Astrocyte (in vitro differentiated cells and primary cell): ENCODE measurements around the gene SNX2. TPM values are rescaled to one million over a fixed set of nuclear protein-coding genes. Genes with fewer than 3 reads are reported as not detected.
"Not testable (repeated sequence)": the region's sequence is repeated elsewhere in the genome, so short reads cannot be mapped to it uniquely, and the experiment has no call there.

Source experiments
- DNase-seq: peaks from one replicate; pipeline ENCODE4 v3.0.0-alpha.2; 2010; ENCODE audit warnings: low read depth
- FAIRE-seq: peaks from 2 replicates; lab custom pipeline; 2011; peaks lifted over from hg19 to GRCh38; lab: Jason Lieb, UNC
- H2AFZ ChIP-seq: 2 replicates; pipeline ENCODE4 v1.6.0; 2012; ENCODE audit warnings: low read depth, low read length, inconsistent platforms
- H3K27ac ChIP-seq: 2 replicates; pipeline ENCODE4 v1.5.1; 2011; ENCODE audit warnings: low read depth, low read length, inconsistent platforms
- H3K27me3 ChIP-seq: 2 replicates; pipeline ENCODE4 v1.6.0; 2011; ENCODE audit warnings: low read length, inconsistent platforms; ENCODE audit not compliant: insufficient read depth
- H3K36me3 ChIP-seq: 2 replicates; pipeline ENCODE4 v1.5.1; 2011; ENCODE audit warnings: low read length, inconsistent platforms; ENCODE audit not compliant: insufficient read depth
- H3K4me1 ChIP-seq: 2 replicates; pipeline ENCODE4 v1.5.1; 2011; ENCODE audit warnings: low read length, inconsistent platforms; ENCODE audit not compliant: insufficient read depth
- H3K4me2 ChIP-seq: 2 replicates; pipeline ENCODE4 v1.6.0; 2012; ENCODE audit warnings: low read length, inconsistent platforms
- H3K4me3 ChIP-seq: 2 replicates; pipeline ENCODE4 v1.5.1; 2011; ENCODE audit warnings: low read depth, mild to moderate bottlenecking, low read length, inconsistent platforms; ENCODE audit not compliant: insufficient read depth
- H3K79me2 ChIP-seq: 2 replicates; pipeline ENCODE4 v1.6.0; 2012; ENCODE audit warnings: mild to moderate bottlenecking, low read length, inconsistent platforms; ENCODE audit not compliant: insufficient read depth
- H3K9ac ChIP-seq: 2 replicates; pipeline ENCODE4 v1.6.0; 2012; ENCODE audit warnings: mild to moderate bottlenecking, low read length, inconsistent platforms
- H3K9me3 ChIP-seq: 2 replicates; pipeline ENCODE4 v1.5.1; 2012; ENCODE audit warnings: low read depth, mild to moderate bottlenecking, low read length, inconsistent platforms; ENCODE audit not compliant: insufficient read depth
- H4K20me1 ChIP-seq: 2 replicates; pipeline ENCODE4 v1.6.0; 2012; ENCODE audit warnings: low read length, inconsistent platforms; ENCODE audit not compliant: insufficient read depth
- H3K27ac Mint-ChIP-seq: one replicate; pipeline ENCODE4 v1.8.0; 2021; ENCODE audit warnings: mild to moderate bottlenecking, mixed read lengths; ENCODE audit not compliant: unreplicated experiment
- H3K27me3 Mint-ChIP-seq: one replicate; pipeline ENCODE4 v1.8.0; 2021; ENCODE audit warnings: low read depth, mixed read lengths; ENCODE audit not compliant: unreplicated experiment
- H3K36me3 Mint-ChIP-seq: one replicate; pipeline ENCODE4 v1.8.0; 2021; ENCODE audit warnings: low read depth, mixed read lengths; ENCODE audit not compliant: unreplicated experiment
- H3K4me1 Mint-ChIP-seq: one replicate; pipeline ENCODE4 v1.8.0; 2021; ENCODE audit warnings: low read depth, mixed read lengths; ENCODE audit not compliant: unreplicated experiment
- H3K4me3 Mint-ChIP-seq: one replicate; pipeline ENCODE4 v1.8.0; 2021; ENCODE audit warnings: mild to moderate bottlenecking, moderate library complexity, mixed read lengths; ENCODE audit not compliant: unreplicated experiment
- H3K9me3 Mint-ChIP-seq: one replicate; pipeline ENCODE4 v1.8.0; 2021; ENCODE audit warnings: mild to moderate bottlenecking, mixed read lengths; ENCODE audit not compliant: unreplicated experiment
- EZH2 ChIP-seq: IDR thresholded peaks from 2 replicates; pipeline ENCODE4 v1.6.1; 2012; ENCODE audit warnings: mild to moderate bottlenecking, low read length, inconsistent platforms; ENCODE audit not compliant: insufficient read depth
- total RNA-seq: library from RNA; stranded (reverse); gene quantifications from 2 replicates; pipeline ENCODE4 v1.2.1, GENCODE V29; 2021
- TF ChIP-seq, protein P1 (sequence below): IDR thresholded peaks from 2 replicates; pipeline ENCODE4 v1.5.1; 2011; ENCODE audit warnings: low read depth, mild to moderate bottlenecking, inconsistent platforms, low read length, moderate library complexity; ENCODE audit not compliant: insufficient read depth

The SNX2 gene
- total RNA-seq, 1 donor from 2014 or later: 87.2 TPM

DNA sequence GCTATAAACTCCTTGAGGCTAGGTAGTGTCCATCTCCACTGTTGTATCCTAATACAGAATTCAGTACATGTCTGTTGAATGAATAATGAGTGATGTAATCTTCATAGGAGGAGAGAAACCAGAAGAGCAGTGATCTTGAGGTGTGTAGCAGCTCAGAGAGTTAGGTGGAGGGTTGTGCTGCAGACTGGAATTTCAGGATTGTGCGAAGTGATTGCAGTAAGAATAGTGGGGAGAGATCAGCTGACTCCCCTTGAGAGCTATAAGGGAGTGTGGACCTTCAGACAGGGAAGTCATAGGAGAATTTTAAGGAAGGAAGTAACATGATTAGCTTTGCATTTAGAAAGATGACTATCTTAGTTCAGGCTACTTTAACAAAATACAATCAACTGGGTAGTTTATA is 74.9 kb downstream of the SNX2 start:
- no peak overlapping the region for H3K27ac ChIP-seq
- Mint-ChIP-seq H3K4me1 (peaks cover 31% of the 10 kb centered on the region), H3K27me3 (no peaks in the 10 kb centered on the region), H3K9me3 (no peaks in the 10 kb centered on the region), H3K27ac (peak overlapping the region; percentile 28), H3K36me3 (peaks cover 4% of the 10 kb centered on the region), H3K4me3 (peak overlapping the region; percentile 2)
- peaks cover 21% of the 10 kb centered on the region for H4K20me1 ChIP-seq
- H3K9me3 ChIP-seq: no peaks in the 10 kb centered on the region
- H3K4me3 ChIP-seq: no peak overlapping the region
- no peaks in the 10 kb centered on the region for H3K27me3 ChIP-seq
- no peak for FAIRE-seq
- DNase-seq: peak; percentile 29
- peaks cover 12% of the 10 kb centered on the region for H3K4me1 ChIP-seq
- H3K9ac ChIP-seq: no peak overlapping the region
- TF ChIP-seq EZH2: no peak
- TF ChIP-seq, protein P1, sequence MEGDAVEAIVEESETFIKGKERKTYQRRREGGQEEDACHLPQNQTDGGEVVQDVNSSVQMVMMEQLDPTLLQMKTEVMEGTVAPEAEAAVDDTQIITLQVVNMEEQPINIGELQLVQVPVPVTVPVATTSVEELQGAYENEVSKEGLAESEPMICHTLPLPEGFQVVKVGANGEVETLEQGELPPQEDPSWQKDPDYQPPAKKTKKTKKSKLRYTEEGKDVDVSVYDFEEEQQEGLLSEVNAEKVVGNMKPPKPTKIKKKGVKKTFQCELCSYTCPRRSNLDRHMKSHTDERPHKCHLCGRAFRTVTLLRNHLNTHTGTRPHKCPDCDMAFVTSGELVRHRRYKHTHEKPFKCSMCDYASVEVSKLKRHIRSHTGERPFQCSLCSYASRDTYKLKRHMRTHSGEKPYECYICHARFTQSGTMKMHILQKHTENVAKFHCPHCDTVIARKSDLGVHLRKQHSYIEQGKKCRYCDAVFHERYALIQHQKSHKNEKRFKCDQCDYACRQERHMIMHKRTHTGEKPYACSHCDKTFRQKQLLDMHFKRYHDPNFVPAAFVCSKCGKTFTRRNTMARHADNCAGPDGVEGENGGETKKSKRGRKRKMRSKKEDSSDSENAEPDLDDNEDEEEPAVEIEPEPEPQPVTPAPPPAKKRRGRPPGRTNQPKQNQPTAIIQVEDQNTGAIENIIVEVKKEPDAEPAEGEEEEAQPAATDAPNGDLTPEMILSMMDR: no peak
- H3K79me2 ChIP-seq: peaks cover 43% of the 10 kb centered on the region
- no peak overlapping the region for H2AFZ ChIP-seq
- no peaks in the 10 kb centered on the region for H3K36me3 ChIP-seq
- H3K4me2 ChIP-seq: no peak overlapping the region

DNA sequence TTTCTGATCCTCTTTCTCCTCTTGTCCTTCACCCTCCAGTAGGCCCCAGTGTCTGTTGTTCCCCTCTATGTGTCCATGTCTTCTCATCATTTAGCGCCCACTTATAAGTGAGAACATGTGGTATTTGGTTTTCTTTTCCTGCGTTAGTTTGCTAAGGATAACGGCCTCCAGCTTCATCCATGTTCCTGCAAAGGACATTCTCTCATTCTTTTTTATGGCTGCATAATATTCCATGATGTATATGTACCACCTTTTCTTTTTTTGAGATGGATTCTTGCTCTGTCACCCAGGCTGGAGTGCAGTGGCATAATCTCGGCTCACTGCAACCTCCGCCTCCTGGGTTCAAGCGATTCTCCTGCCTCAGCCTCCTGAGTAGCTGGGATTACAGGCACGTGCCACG is 82.7 kb downstream of the SNX2 start:
- not testable (repeated sequence) for H3K4me1 ChIP-seq, H3K4me3 ChIP-seq, H3K27me3 Mint-ChIP-seq, FAIRE-seq, H3K9ac ChIP-seq, H3K4me2 ChIP-seq, H3K27ac Mint-ChIP-seq, H3K36me3 ChIP-seq, H3K9me3 Mint-ChIP-seq, H3K36me3 Mint-ChIP-seq, H2AFZ ChIP-seq, H3K4me3 Mint-ChIP-seq, H3K9me3 ChIP-seq, DNase-seq, H3K27me3 ChIP-seq, H3K27ac ChIP-seq, H3K4me1 Mint-ChIP-seq
- H4K20me1 ChIP-seq: peaks cover 32% of the 10 kb centered on the region
- H3K79me2 ChIP-seq: peaks cover 46% of the 10 kb centered on the region

DNA sequence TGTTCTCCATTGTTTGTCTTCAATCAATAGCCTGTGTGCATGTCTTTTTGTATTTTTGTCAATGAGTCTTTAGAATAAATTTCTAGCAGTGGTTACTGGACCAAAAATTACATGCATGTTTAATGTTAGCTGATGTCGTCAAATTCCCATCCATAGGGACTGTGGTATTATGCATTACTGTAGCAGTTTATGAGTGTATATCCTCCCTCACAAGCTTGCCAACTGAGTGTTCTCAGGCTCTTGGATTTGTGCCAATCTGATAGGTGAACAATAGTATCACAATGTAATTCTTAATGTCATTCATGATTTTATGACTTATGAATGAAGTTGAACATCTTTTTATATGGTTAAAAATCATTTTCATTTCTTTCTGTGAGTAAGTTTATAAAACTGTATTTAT is 83.6 kb downstream of the SNX2 start:
- peak; percentile 23 for DNase-seq
- FAIRE-seq: no peak
- H3K9me3 Mint-ChIP-seq: peaks cover 2% of the 10 kb centered on the region
- H3K4me1 ChIP-seq: no peaks in the 10 kb centered on the region
- no peaks in the 10 kb centered on the region for H3K9me3 ChIP-seq
- H2AFZ ChIP-seq: no peak overlapping the region
- peaks cover 35% of the 10 kb centered on the region for H4K20me1 ChIP-seq
- H3K79me2 ChIP-seq: peaks cover 47% of the 10 kb centered on the region
- no peak overlapping the region for H3K4me2 ChIP-seq
- no peaks in the 10 kb centered on the region for H3K36me3 ChIP-seq
- peaks cover 3% of the 10 kb centered on the region for H3K36me3 Mint-ChIP-seq
- H3K4me1 Mint-ChIP-seq: peaks cover 5% of the 10 kb centered on the region
- H3K27me3 Mint-ChIP-seq: no peaks in the 10 kb centered on the region
- TF ChIP-seq, protein P1: no peak
- TF ChIP-seq EZH2: no peak
- no peak overlapping the region for H3K9ac ChIP-seq
- H3K4me3 ChIP-seq: no peak overlapping the region
- H3K27ac ChIP-seq: no peak overlapping the region
- no peak overlapping the region for H3K27ac Mint-ChIP-seq
- no peak overlapping the region for H3K4me3 Mint-ChIP-seq
- no peaks in the 10 kb centered on the region for H3K27me3 ChIP-seq
